K562 (cell line): Measurements from ENCODE around the gene GABRR2. TPM values are rescaled to one million over a fixed set of nuclear protein-coding genes. Genes with fewer than 3 reads are reported as not detected.

Source experiments
- CEBPG ChIP-seq, 3 experiments: fragments of 200-800 bp in 1 of 3; sonication (Bioruptor generic) in 1 of 3; sonication (generic) in 1 of 3; formaldehyde crosslinking in 1 of 3; IDR thresholded peaks in 2 of 3; conservative IDR thresholded peaks in 1 of 3; 2 replicates each; pipeline versions ENCODE4 v1.6.1 to v1.8.0; 2016 to 2022; ENCODE audit warnings: missing compliant biosample characterization in 2 of 3, missing genetic modification characterization in 2 of 3, mild to moderate bottlenecking in 1 of 3, missing genetic modification reagents in 1 of 3
- CREB1 ChIP-seq, 2 experiments: sonication (generic) in 1 of 2; formaldehyde crosslinking in 1 of 2; IDR thresholded peaks; 2 replicates each; pipeline versions ENCODE4 v1.6.1 to v1.8.0; 2012 to 2022; ENCODE audit warnings: inconsistent platforms in 1 of 2, mild to moderate bottlenecking in 1 of 2, missing genetic modification reagents in 1 of 2, moderate library complexity in 1 of 2
- GABPB2 ChIP-seq: fragments of 250-450 bp; sonication (Bioruptor Pico); conservative IDR thresholded peaks from 2 replicates; pipeline ENCODE4 v1.5.1; 2021; ENCODE audit warnings: mild to moderate bottlenecking
- HDGF ChIP-seq: fragments of 450-650 bp; IDR thresholded peaks from 2 replicates; pipeline ENCODE4 v1.6.1; 2016
- KDM4B ChIP-seq, 2 experiments: fragments of 450-650 bp in 1 of 2; sonication (generic) in 1 of 2; IDR thresholded peaks; 2 replicates each; pipeline ENCODE4 v1.6.1; 2016 to 2017; ENCODE audit warnings: borderline replicate concordance in 2 of 2, antibody characterized with exemption in 1 of 2, low read depth in 1 of 2, mild to moderate bottlenecking in 1 of 2
- KLF16 ChIP-seq: IDR thresholded peaks from 2 replicates; pipeline ENCODE4 v1.6.1; 2016; ENCODE audit warnings: antibody characterized with exemption
- MITF ChIP-seq: IDR thresholded peaks from 2 replicates; pipeline ENCODE4 v1.6.1; 2014; ENCODE audit warnings: antibody characterized with exemption
- NBN ChIP-seq: fragments of 450-650 bp; IDR thresholded peaks from 2 replicates; pipeline ENCODE4 v1.6.1; 2016; ENCODE audit warnings: low read depth, mild to moderate bottlenecking
- NCOA6 ChIP-seq: fragments of 450-650 bp; IDR thresholded peaks from 2 replicates; pipeline ENCODE4 v1.6.1; 2017; ENCODE audit warnings: mild to moderate bottlenecking
- NCOR1 ChIP-seq: fragments of 450-650 bp; IDR thresholded peaks from 2 replicates; pipeline ENCODE4 v1.6.1; 2016; ENCODE audit warnings: mild to moderate bottlenecking, moderate library complexity
- PCBP2 ChIP-seq: fragments of 200-400 bp; formaldehyde crosslinking; IDR thresholded peaks from 2 replicates; pipeline ENCODE4 v1.6.1; 2018; ENCODE audit warnings: low read length, low read depth, mild to moderate bottlenecking, moderate library complexity; ENCODE audit not compliant: poor library complexity, severe bottlenecking
- POLR2AphosphoS2 ChIP-seq: IDR thresholded peaks from 2 replicates; pipeline ENCODE4 v1.6.1; 2012; ENCODE audit warnings: low read length, improper control_type of control experiment
- SRF ChIP-seq, 2 experiments: fragments of 250-450, 450-650 bp in 1 of 2; sonication (Bioruptor Pico) in 1 of 2; sonication (generic) in 1 of 2; formaldehyde crosslinking; IDR thresholded peaks; 2 replicates each; pipeline versions ENCODE4 v1.5.0 to v1.5.1; 2020 to 2022; ENCODE audit warnings: mild to moderate bottlenecking in 1 of 2, missing genetic modification reagents in 1 of 2
- TEAD1 ChIP-seq, 2 experiments: fragments of 450-650 bp in 1 of 2; sonication (generic) in 1 of 2; formaldehyde crosslinking; IDR thresholded peaks; 2 replicates each; pipeline versions ENCODE4 v1.4.0 to v1.8.0; 2020 to 2022; ENCODE audit warnings: mild to moderate bottlenecking in 2 of 2, missing genetic modification reagents in 1 of 2
- ZNF408 ChIP-seq: fragments of 250-450 bp; sonication (Bioruptor Pico); IDR thresholded peaks from 2 replicates; pipeline ENCODE4 v1.4.0; 2020; ENCODE audit warnings: low read depth, mild to moderate bottlenecking, moderate library complexity
- polyA plus RNA-seq, 8 experiments: library from polyadenylated mRNA; depleted of rRNA in 4 of 8; stranded (reverse) in 5 of 8; unstranded in 3 of 8; fragments of >200 nt; fragmentation: Nextera tagmentation in 2 of 8; fragmentation: Illumina TruSeq in 1 of 8; extraction: Ambion mirVana in 2 of 8; extraction: Trizol in 1 of 8; gene quantifications; 2 replicates each; pipeline versions ENCODE4 v1.2.1 to v1.2.3, GENCODE V29; 2011 to 2014; ENCODE audit warnings: inconsistent platforms in 1 of 8, missing spikeins in 1 of 8
- total RNA-seq, 7 experiments: library from RNA; depleted of rRNA in 6 of 7; stranded (reverse); fragments of >200 nt in 6 of 7; fragmentation: Illumina TruSeq in 2 of 7; extraction: Trizol in 2 of 7; gene quantifications; 2 replicates each; pipeline versions ENCODE4 v1.2.1 to v1.2.3, GENCODE V29; 2011 to 2021; ENCODE audit warnings: low replicate concordance in 1 of 7
- TF ChIP-seq, protein P1 (sequence below), 2 experiments: fragments of 200-800 bp in 1 of 2; sonication (Bioruptor generic) in 1 of 2; sonication (generic) in 1 of 2; formaldehyde crosslinking in 1 of 2; IDR thresholded peaks in 1 of 2; conservative IDR thresholded peaks in 1 of 2; 2 replicates each; pipeline versions ENCODE4 v1.5.0 to v1.6.1; 2016 to 2020; ENCODE audit warnings: missing compliant biosample characterization in 1 of 2, missing genetic modification characterization in 1 of 2, missing genetic modification reagents in 1 of 2
- TF ChIP-seq, protein P2 (sequence below): fragments of 450-650 bp; formaldehyde crosslinking; conservative IDR thresholded peaks from 2 replicates; pipeline ENCODE4 v1.4.0; 2022; ENCODE audit warnings: mild to moderate bottlenecking, missing genetic modification characterization
- TF ChIP-seq, protein P3 (sequence below): sonication (generic); formaldehyde crosslinking; IDR thresholded peaks from 2 replicates; pipeline ENCODE4 v1.8.0; 2022; ENCODE audit warnings: mild to moderate bottlenecking, missing genetic modification reagents
- TF ChIP-seq, protein P4 (sequence below): sonication (generic); formaldehyde crosslinking; IDR thresholded peaks from 2 replicates; pipeline ENCODE4 v1.8.1; 2023; ENCODE audit warnings: mild to moderate bottlenecking, missing genetic modification reagents

GABRR2 gene
- total and polyA plus RNA-seq, 9 of the 15 experiments (the other 6 are each of a cell fraction or from before 2014, with no cell fraction given): 0.09 to 0.13 (median 0.10) TPM; not detected in 6

GRCh38 chr6:89321131-89321970 is 6.3 kb upstream of the GABRR2 start (continued):
- no peak for TF ChIP-seq SRF (CRISPR knock-in tag; IDR thresholded peaks at IDR 0.05)
- TF ChIP-seq ZNF408 (CRISPR knock-in tag): no peak
- TF ChIP-seq NCOA6: no peak
- TF ChIP-seq KLF16: peak; percentile 70
- TF ChIP-seq KDM4B (IDR thresholded peaks at IDR 0.05; ENCODE audit: borderline replicate concordance in 2 of 2, low read depth in 1 of 2): no peak
- TF ChIP-seq NCOR1: peak; percentile 55; the same call in 1 of the 2 replicates
- peak; percentile 97 to 98 for TF ChIP-seq TEAD1 (CRISPR knock-in tag; IDR thresholded peaks at IDR 0.05)
- TF ChIP-seq, protein P1, sequence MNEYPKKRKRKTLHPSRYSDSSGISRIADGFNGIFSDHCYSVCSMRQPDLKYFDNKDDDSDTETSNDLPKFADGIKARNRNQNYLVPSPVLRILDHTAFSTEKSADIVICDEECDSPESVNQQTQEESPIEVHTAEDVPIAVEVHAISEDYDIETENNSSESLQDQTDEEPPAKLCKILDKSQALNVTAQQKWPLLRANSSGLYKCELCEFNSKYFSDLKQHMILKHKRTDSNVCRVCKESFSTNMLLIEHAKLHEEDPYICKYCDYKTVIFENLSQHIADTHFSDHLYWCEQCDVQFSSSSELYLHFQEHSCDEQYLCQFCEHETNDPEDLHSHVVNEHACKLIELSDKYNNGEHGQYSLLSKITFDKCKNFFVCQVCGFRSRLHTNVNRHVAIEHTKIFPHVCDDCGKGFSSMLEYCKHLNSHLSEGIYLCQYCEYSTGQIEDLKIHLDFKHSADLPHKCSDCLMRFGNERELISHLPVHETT (CRISPR knock-in tag; conservative IDR thresholded peaks at IDR 0.05 in 1 of 2, IDR thresholded peaks at IDR 0.05 in 1 of 2): no peak
- TF ChIP-seq HDGF: no peak
- TF ChIP-seq, protein P2, sequence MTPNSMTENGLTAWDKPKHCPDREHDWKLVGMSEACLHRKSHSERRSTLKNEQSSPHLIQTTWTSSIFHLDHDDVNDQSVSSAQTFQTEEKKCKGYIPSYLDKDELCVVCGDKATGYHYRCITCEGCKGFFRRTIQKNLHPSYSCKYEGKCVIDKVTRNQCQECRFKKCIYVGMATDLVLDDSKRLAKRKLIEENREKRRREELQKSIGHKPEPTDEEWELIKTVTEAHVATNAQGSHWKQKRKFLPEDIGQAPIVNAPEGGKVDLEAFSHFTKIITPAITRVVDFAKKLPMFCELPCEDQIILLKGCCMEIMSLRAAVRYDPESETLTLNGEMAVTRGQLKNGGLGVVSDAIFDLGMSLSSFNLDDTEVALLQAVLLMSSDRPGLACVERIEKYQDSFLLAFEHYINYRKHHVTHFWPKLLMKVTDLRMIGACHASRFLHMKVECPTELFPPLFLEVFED: no peak
- TF ChIP-seq GABPB2 (CRISPR knock-in tag): no peak
- no peak for TF ChIP-seq POLR2AphosphoS2
- TF ChIP-seq CEBPG (CRISPR knock-in tag; IDR thresholded peaks at IDR 0.05): peak; percentile 83
- TF ChIP-seq CEBPG (tag; conservative IDR thresholded peaks at IDR 0.05 in 1 of 2, IDR thresholded peaks at IDR 0.05 in 1 of 2): peak; percentile 72 to 90
- no peak for TF ChIP-seq PCBP2
- no peak for TF ChIP-seq MITF
- TF ChIP-seq, protein P3, sequence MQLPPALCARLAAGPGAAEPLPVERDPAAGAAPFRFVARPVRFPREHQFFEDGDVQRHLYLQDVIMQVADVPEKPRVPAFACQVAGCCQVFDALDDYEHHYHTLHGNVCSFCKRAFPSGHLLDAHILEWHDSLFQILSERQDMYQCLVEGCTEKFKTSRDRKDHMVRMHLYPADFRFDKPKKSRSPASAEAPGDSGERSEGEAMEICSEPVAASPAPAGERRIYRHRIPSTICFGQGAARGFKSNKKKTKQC: no peak
- no peak for TF ChIP-seq CREB1 (IDR thresholded peaks at IDR 0.05)
- TF ChIP-seq CREB1 (CRISPR knock-in tag; IDR thresholded peaks at IDR 0.05): no peak; the same call in 1 of the 2 replicates
- 0 out of 2 replicates have a peak, but pooled peaks have one; percentile 27 for TF ChIP-seq NBN
- TF ChIP-seq, protein P4, sequence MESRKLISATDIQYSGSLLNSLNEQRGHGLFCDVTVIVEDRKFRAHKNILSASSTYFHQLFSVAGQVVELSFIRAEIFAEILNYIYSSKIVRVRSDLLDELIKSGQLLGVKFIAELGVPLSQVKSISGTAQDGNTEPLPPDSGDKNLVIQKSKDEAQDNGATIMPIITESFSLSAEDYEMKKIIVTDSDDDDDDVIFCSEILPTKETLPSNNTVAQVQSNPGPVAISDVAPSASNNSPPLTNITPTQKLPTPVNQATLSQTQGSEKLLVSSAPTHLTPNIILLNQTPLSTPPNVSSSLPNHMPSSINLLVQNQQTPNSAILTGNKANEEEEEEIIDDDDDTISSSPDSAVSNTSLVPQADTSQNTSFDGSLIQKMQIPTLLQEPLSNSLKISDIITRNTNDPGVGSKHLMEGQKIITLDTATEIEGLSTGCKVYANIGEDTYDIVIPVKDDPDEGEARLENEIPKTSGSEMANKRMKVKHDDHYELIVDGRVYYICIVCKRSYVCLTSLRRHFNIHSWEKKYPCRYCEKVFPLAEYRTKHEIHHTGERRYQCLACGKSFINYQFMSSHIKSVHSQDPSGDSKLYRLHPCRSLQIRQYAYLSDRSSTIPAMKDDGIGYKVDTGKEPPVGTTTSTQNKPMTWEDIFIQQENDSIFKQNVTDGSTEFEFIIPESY (CRISPR knock-in tag): 0 out of 2 replicates have a peak, but pooled peaks have one; percentile 11
